DMS114 treated with DMSO at 0.1 percent for 48 hours (cell line): Measurements from ENCODE around the gene NARF.

Experiments
- DNase-seq: peaks from one replicate; lab custom pipeline; 2025; ENCODE audit not compliant: unreplicated experiment; lab: John Stamatoyannopoulos, UW

The NARF gene

GRCh38 chr17:82433560-82434215 lies 24.9 kb upstream of the NARF start:
- no peak for DNase-seq

GRCh38 chr17:82434216-82434565 lies 24.4 kb upstream of the NARF start:
- DNase-seq = no peak

- no peak for DNase-seq
Measured at GRCh38 chr17:82435103-82435502, 23.4 kb upstream of the NARF start.

GRCh38 chr17:82435601-82436583 lies 22.6 kb upstream of the NARF start:
- DNase-seq = no peak

GRCh38 chr17:82436601-82437324 lies 21.8 kb upstream of the NARF start:
- DNase-seq = no peak

- no peak for DNase-seq
Measured at GRCh38 chr17:82437325-82437668, 21.2 kb upstream of the NARF start.

GRCh38 chr17:82438401-82439193 lies 19.9 kb upstream of the NARF start:
- no peak for DNase-seq

GRCh38 chr17:82439194-82439828 lies 19.2 kb upstream of the NARF start:
- no peak for DNase-seq

GRCh38 chr17:82439829-82440365 lies 18.6 kb upstream of the NARF start:
- no peak for DNase-seq

GRCh38 chr17:82440469-82440981 lies 18.0 kb upstream of the NARF start:
- DNase-seq = no peak

GRCh38 chr17:82440991-82441627 lies 17.4 kb upstream of the NARF start:
- no peak for DNase-seq

- DNase-seq = no peak
Measured at GRCh38 chr17:82441691-82442487, 16.7 kb upstream of the NARF start.

- no peak for DNase-seq
Measured at GRCh38 chr17:82442643-82443464, 15.7 kb upstream of the NARF start.

GRCh38 chr17:82443465-82444283 lies 14.9 kb upstream of the NARF start:
- no peak for DNase-seq

GRCh38 chr17:82444284-82444893 lies 14.2 kb upstream of the NARF start:
- no peak for DNase-seq

GRCh38 chr17:82444941-82445521 lies 13.5 kb upstream of the NARF start:
- DNase-seq = no peak
